ENCODE results near the gene ZFAND6. TPM values are rescaled to one million over a fixed set of nuclear protein-coding genes. Genes with fewer than 3 reads are reported as not detected.

ZFAND6 gene
- total RNA-seq, 2 donors from 2014 or later = 21.8 to 39.7 TPM

DNA sequence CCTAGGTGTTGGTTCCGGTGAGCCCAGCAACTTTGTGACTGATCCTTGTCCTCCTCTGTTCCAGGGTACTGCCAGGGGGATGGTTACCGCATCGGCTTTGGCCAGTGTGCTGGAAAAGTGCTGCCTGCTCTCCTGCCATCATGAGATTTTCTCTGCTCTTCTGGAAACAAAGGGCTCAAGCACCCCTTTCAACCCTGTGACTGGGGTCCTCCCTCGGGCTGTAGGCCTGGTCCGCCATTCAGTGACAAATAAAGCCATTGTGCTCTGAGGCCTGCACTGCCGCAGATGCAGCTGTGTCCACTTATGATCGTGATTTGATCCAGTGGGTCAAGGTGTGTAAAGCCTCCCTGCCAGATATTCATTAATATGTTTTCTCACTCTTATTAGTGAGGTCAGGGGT lies 126.6 kb downstream of the ZFAND6 start:
- H3K9me3 ChIP-seq = no peaks in the 10 kb centered on the region
- intact Hi-C loops (cut with DNase I) = no loop called here
- ATAC-seq (no peak), DNase-seq (no peak)
- no peak for TF ChIP-seq POLR2A (IDR thresholded peaks at IDR 0.05)
- no peak for TF ChIP-seq CTCF (IDR thresholded peaks at IDR 0.05)
- H3K27me3 ChIP-seq = no peaks in the 10 kb centered on the region
- no peaks in the 10 kb centered on the region for H3K4me1 ChIP-seq
- 94 to 95% methylated on average over 2 to 7 of the region's 7 CpGs for WGBS, 2 donors
- no peak overlapping the region for H3K4me3 ChIP-seq
- H3K36me3 ChIP-seq (replicated peaks in 1 of 2; ENCODE audit: insufficient read depth in 1 of 2, low read depth in 2 of 2) = no peaks in the 10 kb centered on the region
- H3K27ac ChIP-seq = no peak overlapping the region

- no peaks in the 10 kb centered on the region for H3K36me3 ChIP-seq (replicated peaks in 1 of 2; ENCODE audit: insufficient read depth in 1 of 2, low read depth in 2 of 2)
- no peak for TF ChIP-seq POLR2A (IDR thresholded peaks at IDR 0.05)
- TF ChIP-seq CTCF (IDR thresholded peaks at IDR 0.05) = no peak
- no peak overlapping the region for H3K27ac ChIP-seq
- H3K27me3 ChIP-seq = no peaks in the 10 kb centered on the region
- no peak for ATAC-seq
- intact Hi-C loops (cut with DNase I) = no loop called here
- H3K4me3 ChIP-seq = no peak overlapping the region
- 89 to 91% methylated on average over 1 of the region's 1 CpG for WGBS, 2 donors
- H3K9me3 ChIP-seq = no peaks in the 10 kb centered on the region
- H3K4me1 ChIP-seq = no peaks in the 10 kb centered on the region
- no peak for DNase-seq
Measured at GRCh38 chr15:80186597-80186996, 127.1 kb downstream of the ZFAND6 start.

Small RNA genes lying within 50 kb of the gene (small RNA-seq; reads per million reads assigned to genes)
- not detected for gene RF00017

Other genes starting within 250 kb of the ZFAND6 start
- 10 to 100 TPM; 26.5 to 29.3 TPM for gene MTHFS, start 162.7 kb upstream of the ZFAND6 start, total RNA-seq
- gene BCL2A1, start 88.5 kb upstream of the ZFAND6 start, total RNA-seq = 10 to 100 TPM in 1 of 2 donors, not detected in 1; 16.5 TPM
- gene FAH, start 93.3 kb downstream of the ZFAND6 start, total RNA-seq = 10 to 100 TPM in 1 of 2 donors, 1 to 10 TPM in 1; 8.8 to 31.0 TPM
- 1 to 10 TPM in 1 of 2 donors, under 1 TPM in 1; 0.66 to 1.0 TPM for gene CTXND1, start 192.5 kb downstream of the ZFAND6 start, total RNA-seq